ENCODE data around the gene PPCDC. TPM values are rescaled to one million over a fixed set of nuclear protein-coding genes. Genes with fewer than 3 reads are reported as not detected.

PPCDC gene
- total RNA-seq, 1 donor from 2014 or later = 7.3 TPM

DNA sequence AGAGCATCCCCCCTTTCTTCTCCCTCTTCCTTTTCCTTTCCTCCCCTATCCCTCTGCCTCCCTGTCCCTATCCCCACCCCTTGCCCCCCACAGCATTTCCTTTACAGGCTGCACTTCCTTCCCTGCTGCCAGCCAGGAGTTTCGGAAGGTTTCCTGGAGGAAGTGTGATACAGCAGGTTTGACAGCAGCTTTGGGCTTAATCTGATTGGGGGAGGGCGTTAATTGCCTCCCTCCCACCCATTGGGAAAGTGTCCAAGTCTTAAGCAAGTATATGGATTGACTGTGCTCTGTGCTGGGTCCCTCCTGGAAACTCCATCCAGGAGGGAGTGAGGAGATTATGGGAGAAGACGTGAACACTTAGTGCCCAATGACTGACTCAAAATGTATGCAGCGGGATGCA, 26.2 kb upstream of the PPCDC start:
- no peak overlapping the region for H3K27ac Mint-ChIP-seq (ENCODE audit: unreplicated experiment)
- H3K4me2 ChIP-seq (ENCODE audit: low read length) = no peak overlapping the region
- FAIRE-seq = no peak

DNA sequence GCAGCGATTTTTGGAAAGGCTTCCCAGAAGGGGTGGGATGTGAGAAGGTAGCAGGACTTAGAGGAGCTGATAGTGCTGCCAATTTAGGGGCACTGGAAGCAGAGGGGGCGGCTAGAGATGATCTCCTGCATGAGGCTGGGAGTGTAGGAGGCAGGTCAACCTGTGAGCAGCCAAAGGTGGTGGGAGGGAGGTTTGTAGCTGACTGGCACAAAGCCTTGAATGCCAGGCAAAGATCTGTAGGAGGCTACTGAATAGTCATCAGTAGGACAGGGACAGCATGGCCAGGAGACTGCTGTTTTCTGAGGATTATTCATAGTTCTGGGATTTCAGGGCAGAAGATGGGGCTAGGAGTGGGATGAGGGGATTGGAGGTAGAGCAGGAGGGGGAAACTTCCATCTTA, 25.8 kb upstream of the PPCDC start:
- no peak for DNase-seq (ENCODE audit: low read depth)
- FAIRE-seq = no peak
- Histone ChIP-seq H3K27ac (ENCODE audit: low read depth, low read length) (no peak overlapping the region), H4K20me1 (ENCODE audit: insufficient read depth, low read length) (peaks cover 11% of the 10 kb centered on the region), H3K4me2 (ENCODE audit: low read length) (no peak overlapping the region), H3K4me1 (ENCODE audit: insufficient read depth, low read length) (no peaks in the 10 kb centered on the region), H3K36me3 (ENCODE audit: insufficient read depth, low read length) (no peaks in the 10 kb centered on the region), H3K79me2 (ENCODE audit: insufficient read depth, low read length) (no peaks in the 10 kb centered on the region), H3K4me3 (ENCODE audit: insufficient read depth, low read depth, low read length) (no peak overlapping the region), H2AFZ (ENCODE audit: low read depth, low read length) (no peak overlapping the region), H3K27me3 (ENCODE audit: insufficient read depth, low read length) (peaks cover 16% of the 10 kb centered on the region), H3K9me3 (ENCODE audit: insufficient read depth, low read depth, low read length) (no peaks in the 10 kb centered on the region), H3K9ac (ENCODE audit: low read length) (no peak overlapping the region)
- H3K9me3 Mint-ChIP-seq (ENCODE audit: unreplicated experiment) = peaks cover 1% of the 10 kb centered on the region
- peaks cover 9% of the 10 kb centered on the region for H3K36me3 Mint-ChIP-seq (ENCODE audit: low read depth, unreplicated experiment)
- H3K27ac Mint-ChIP-seq (ENCODE audit: unreplicated experiment) = no peak overlapping the region
- peaks cover 9% of the 10 kb centered on the region for H3K4me1 Mint-ChIP-seq (ENCODE audit: low read depth, unreplicated experiment)
- no peak overlapping the region for H3K4me3 Mint-ChIP-seq (ENCODE audit: unreplicated experiment)
- peaks cover 13% of the 10 kb centered on the region for H3K27me3 Mint-ChIP-seq (ENCODE audit: low read depth, unreplicated experiment)
- no peak for TF ChIP-seq EZH2 (IDR thresholded peaks at IDR 0.05; ENCODE audit: insufficient read depth, low read length)
- TF ChIP-seq, protein P1, sequence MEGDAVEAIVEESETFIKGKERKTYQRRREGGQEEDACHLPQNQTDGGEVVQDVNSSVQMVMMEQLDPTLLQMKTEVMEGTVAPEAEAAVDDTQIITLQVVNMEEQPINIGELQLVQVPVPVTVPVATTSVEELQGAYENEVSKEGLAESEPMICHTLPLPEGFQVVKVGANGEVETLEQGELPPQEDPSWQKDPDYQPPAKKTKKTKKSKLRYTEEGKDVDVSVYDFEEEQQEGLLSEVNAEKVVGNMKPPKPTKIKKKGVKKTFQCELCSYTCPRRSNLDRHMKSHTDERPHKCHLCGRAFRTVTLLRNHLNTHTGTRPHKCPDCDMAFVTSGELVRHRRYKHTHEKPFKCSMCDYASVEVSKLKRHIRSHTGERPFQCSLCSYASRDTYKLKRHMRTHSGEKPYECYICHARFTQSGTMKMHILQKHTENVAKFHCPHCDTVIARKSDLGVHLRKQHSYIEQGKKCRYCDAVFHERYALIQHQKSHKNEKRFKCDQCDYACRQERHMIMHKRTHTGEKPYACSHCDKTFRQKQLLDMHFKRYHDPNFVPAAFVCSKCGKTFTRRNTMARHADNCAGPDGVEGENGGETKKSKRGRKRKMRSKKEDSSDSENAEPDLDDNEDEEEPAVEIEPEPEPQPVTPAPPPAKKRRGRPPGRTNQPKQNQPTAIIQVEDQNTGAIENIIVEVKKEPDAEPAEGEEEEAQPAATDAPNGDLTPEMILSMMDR (IDR thresholded peaks at IDR 0.05; ENCODE audit: insufficient read depth, low read depth, low read length) = no peak

More for the DNA sequence above, 26.2 kb upstream of the PPCDC start:
- Mint-ChIP-seq H3K9me3 (ENCODE audit: unreplicated experiment) (peaks cover 1% of the 10 kb centered on the region), H3K4me1 (ENCODE audit: low read depth, unreplicated experiment) (peaks cover 9% of the 10 kb centered on the region), H3K27me3 (ENCODE audit: low read depth, unreplicated experiment) (peaks cover 13% of the 10 kb centered on the region), H3K36me3 (ENCODE audit: low read depth, unreplicated experiment) (peaks cover 9% of the 10 kb centered on the region), H3K4me3 (ENCODE audit: unreplicated experiment) (no peak overlapping the region)
- peaks cover 16% of the 10 kb centered on the region for H3K27me3 ChIP-seq (ENCODE audit: insufficient read depth, low read length)
- no peaks in the 10 kb centered on the region for H3K36me3 ChIP-seq (ENCODE audit: insufficient read depth, low read length)
- H3K9ac ChIP-seq (ENCODE audit: low read length) = no peak overlapping the region
- peaks cover 11% of the 10 kb centered on the region for H4K20me1 ChIP-seq (ENCODE audit: insufficient read depth, low read length)
- DNase-seq (ENCODE audit: low read depth) = no peak
- no peak overlapping the region for H3K27ac ChIP-seq (ENCODE audit: low read depth, low read length)
- TF ChIP-seq EZH2 (IDR thresholded peaks at IDR 0.05; ENCODE audit: insufficient read depth, low read length) = no peak
- TF ChIP-seq, protein P1 (IDR thresholded peaks at IDR 0.05; ENCODE audit: insufficient read depth, low read depth, low read length) = no peak
- no peaks in the 10 kb centered on the region for H3K9me3 ChIP-seq (ENCODE audit: insufficient read depth, low read depth, low read length)
- no peak overlapping the region for H3K4me3 ChIP-seq (ENCODE audit: insufficient read depth, low read depth, low read length)
- H3K79me2 ChIP-seq (ENCODE audit: insufficient read depth, low read length) = no peaks in the 10 kb centered on the region
- no peak overlapping the region for H2AFZ ChIP-seq (ENCODE audit: low read depth, low read length)
- no peaks in the 10 kb centered on the region for H3K4me1 ChIP-seq (ENCODE audit: insufficient read depth, low read length)

DNA sequence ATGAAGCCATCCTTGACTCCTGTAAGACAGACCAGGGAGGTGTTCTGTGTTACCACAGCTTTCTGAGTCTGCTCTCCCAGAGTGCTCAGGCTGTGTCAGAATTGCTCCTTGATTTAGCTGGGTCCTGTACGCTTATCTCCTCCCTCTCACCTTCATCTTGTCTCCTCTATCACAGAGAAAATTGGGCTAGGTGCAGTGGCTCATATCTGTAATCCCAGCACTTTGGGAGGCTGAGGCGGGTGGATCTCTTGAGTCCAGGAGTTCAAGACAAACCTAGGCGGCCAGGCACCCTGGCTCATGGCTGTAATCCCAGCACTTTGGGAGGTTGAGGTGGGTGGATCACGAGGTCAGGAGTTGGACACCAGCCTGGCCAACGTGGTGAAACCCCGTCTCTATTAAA, 22.1 kb upstream of the PPCDC start:
- Histone ChIP-seq H3K4me3 (ENCODE audit: insufficient read depth, low read depth, low read length) (no peak overlapping the region), H4K20me1 (ENCODE audit: insufficient read depth, low read length) (peaks cover 9% of the 10 kb centered on the region), H2AFZ (ENCODE audit: low read depth, low read length) (no peak overlapping the region), H3K4me1 (ENCODE audit: insufficient read depth, low read length) (no peaks in the 10 kb centered on the region), H3K79me2 (ENCODE audit: insufficient read depth, low read length) (no peaks in the 10 kb centered on the region), H3K9ac (ENCODE audit: low read length) (no peak overlapping the region), H3K27ac (ENCODE audit: low read depth, low read length) (no peak overlapping the region), H3K4me2 (ENCODE audit: low read length) (no peak overlapping the region), H3K36me3 (ENCODE audit: insufficient read depth, low read length) (no peaks in the 10 kb centered on the region), H3K27me3 (ENCODE audit: insufficient read depth, low read length) (peaks cover 13% of the 10 kb centered on the region), H3K9me3 (ENCODE audit: insufficient read depth, low read depth, low read length) (no peaks in the 10 kb centered on the region)
- H3K27ac Mint-ChIP-seq (ENCODE audit: unreplicated experiment) = no peak overlapping the region
- peaks cover 1% of the 10 kb centered on the region for H3K9me3 Mint-ChIP-seq (ENCODE audit: unreplicated experiment)
- TF ChIP-seq, protein P1 (IDR thresholded peaks at IDR 0.05; ENCODE audit: insufficient read depth, low read depth, low read length) = no peak
- no peak for TF ChIP-seq EZH2 (IDR thresholded peaks at IDR 0.05; ENCODE audit: insufficient read depth, low read length)
- peaks cover 5% of the 10 kb centered on the region for H3K4me1 Mint-ChIP-seq (ENCODE audit: low read depth, unreplicated experiment)
- peaks cover 9% of the 10 kb centered on the region for H3K36me3 Mint-ChIP-seq (ENCODE audit: low read depth, unreplicated experiment)
- no peak overlapping the region for H3K4me3 Mint-ChIP-seq (ENCODE audit: unreplicated experiment)
- no peak for DNase-seq (ENCODE audit: low read depth)
- H3K27me3 Mint-ChIP-seq (ENCODE audit: low read depth, unreplicated experiment) = peaks cover 8% of the 10 kb centered on the region
- FAIRE-seq = no peak
